MCF 10A (cell line): ENCODE measurements around the gene DIPK1A. TPM values are rescaled to one million over a fixed set of nuclear protein-coding genes. Genes with fewer than 3 reads are reported as not detected.

ENCODE experiments used
- BruUV-seq: library from RNA; stranded (reverse); fragments of 400-500 nt; replicated peaks from 2 replicates; lab custom pipeline; 2021; lab: Mats Ljungman, UMichigan
- CTCF ChIA-PET: fragments of 300-600 bp; sonication (Branson Sonifier 250); formaldehyde crosslinking; extraction: SDS; loops from one replicate; lab custom pipeline; 2021; ENCODE audit warnings: antibody characterized with exemption, inconsistent platforms; lab: Yijun Ruan, JAX
- POLR2A ChIA-PET: fragments of 300-600, 350-650 bp; sonication (Branson Sonifier 250); formaldehyde crosslinking; extraction: SDS; loops from one replicate; lab custom pipeline; 2020; ENCODE audit warnings: antibody characterized with exemption, inconsistent platforms; lab: Yijun Ruan, JAX
- DNase-seq: peaks from one replicate; pipeline ENCODE4 v3.0.0-alpha.2; 2018; ENCODE audit not compliant: unreplicated experiment
- H3K27ac Mint-ChIP-seq: one replicate; pipeline ENCODE4 v1.8.0; 2022; ENCODE audit warnings: mild to moderate bottlenecking, low read depth, mixed read lengths; ENCODE audit not compliant: unreplicated experiment
- H3K27me3 Mint-ChIP-seq: one replicate; pipeline ENCODE4 v1.8.0; 2022; ENCODE audit warnings: mixed read lengths; ENCODE audit not compliant: insufficient read depth, unreplicated experiment
- H3K36me3 Mint-ChIP-seq: one replicate; pipeline ENCODE4 v1.8.0; 2022; ENCODE audit warnings: mild to moderate bottlenecking, moderate library complexity, mixed read lengths; ENCODE audit not compliant: insufficient read depth, unreplicated experiment
- H3K4me1 Mint-ChIP-seq: one replicate; pipeline ENCODE4 v1.8.0; 2022; ENCODE audit warnings: mixed read lengths; ENCODE audit not compliant: insufficient read depth, unreplicated experiment
- H3K4me3 Mint-ChIP-seq: one replicate; pipeline ENCODE4 v1.8.0; 2022; ENCODE audit warnings: mild to moderate bottlenecking, moderate library complexity, mixed read lengths; ENCODE audit not compliant: unreplicated experiment
- H3K9me3 Mint-ChIP-seq: one replicate; pipeline ENCODE4 v1.8.0; 2022; ENCODE audit warnings: mixed read lengths; ENCODE audit not compliant: unreplicated experiment
- CTCF ChIP-seq: fragments of 200-600 bp; IDR thresholded peaks from one replicate; pipeline ENCODE4 v1.8.0; 2022; ENCODE audit warnings: antibody characterized with exemption, mild to moderate bottlenecking; ENCODE audit not compliant: unreplicated experiment
- intact Hi-C: fragments of 100-400 bp; cut with micrococcal nuclease; formaldehyde crosslinking; loops from 2 replicates; pipeline ENCODE4 v1.14.1; 2022
- total RNA-seq: library from RNA; stranded (reverse); gene quantifications from 2 replicates; pipeline ENCODE4 v1.2.3, GENCODE V29; 2022

DIPK1A gene
- total RNA-seq, 1 experiment from 2014 or later, result 3.8 TPM

GRCh38 chr1:92907949-92908684, 53.1 kb downstream of the DIPK1A start:
- H3K9me3 Mint-ChIP-seq, result no peaks in the 10 kb centered on the region
- POLR2A ChIA-PET, result interaction anchor here (0.7 to 3.5 kb wide), 9 partner anchors 8 to 444 kb away, joined by 3 to 31 read pairs (median 3); partner anchors contain the start of gene DIPK1A
- TF ChIP-seq CTCF, result no peak
- BruUV-seq, result no TSS peak
- no peaks in the 10 kb centered on the region for H3K27me3 Mint-ChIP-seq
- H3K36me3 Mint-ChIP-seq, result no peaks in the 10 kb centered on the region
- peaks cover 26% of the 10 kb centered on the region for H3K4me1 Mint-ChIP-seq
- peak; percentile 53 for DNase-seq
- intact Hi-C loops, result loop anchor here (1.0 to 10.0 kb wide), 2 partner anchors 52 to 63 kb away; no protein-coding TSS in a partner anchor
- CTCF ChIA-PET, result interaction anchor here (0.7 to 4.4 kb wide), 4 partner anchors 49 to 937 kb away, joined by 3 to 23 read pairs (median 4); no protein-coding TSS in a partner anchor
- peak overlapping the region; percentile 56 for H3K27ac Mint-ChIP-seq
- no peak overlapping the region for H3K4me3 Mint-ChIP-seq

GRCh38 chr1:92903765-92904164, 57.5 kb downstream of the DIPK1A start:
- H3K9me3 Mint-ChIP-seq, result peaks cover 11% of the 10 kb centered on the region
- peaks cover 11% of the 10 kb centered on the region for H3K4me1 Mint-ChIP-seq
- TF ChIP-seq CTCF, result no peak
- no TSS peak for BruUV-seq
- no peaks in the 10 kb centered on the region for H3K27me3 Mint-ChIP-seq
- H3K27ac Mint-ChIP-seq, result no peak overlapping the region
- intact Hi-C loops, result loop anchor here (10.0 kb wide), 1 partner anchor 59 kb away; no protein-coding TSS in a partner anchor
- ChIA-PET CTCF (interaction anchor here (0.6 to 2.2 kb wide), 5 partner anchors 13 to 334 kb away, joined by 3 to 5 read pairs (median 3); no protein-coding TSS in a partner anchor), POLR2A (no interaction called here)
- no peak overlapping the region for H3K4me3 Mint-ChIP-seq
- H3K36me3 Mint-ChIP-seq, result no peaks in the 10 kb centered on the region
- no peak for DNase-seq

- CTCF ChIA-PET, result interaction anchor here (0.6 to 2.2 kb wide), 5 partner anchors 15 to 159 kb away, joined by 3 to 5 read pairs (median 3); no protein-coding TSS in a partner anchor
- TF ChIP-seq CTCF, result no peak
- no peak overlapping the region for H3K4me3 Mint-ChIP-seq
- POLR2A ChIA-PET, result interaction anchor here (0.6 to 2.0 kb wide), 2 partner anchors 17 to 60 kb away, joined by 3 to 5 read pairs; no protein-coding TSS in a partner anchor
- DNase-seq, result no peak
- H3K4me1 Mint-ChIP-seq, result no peaks in the 10 kb centered on the region
- peaks cover 11% of the 10 kb centered on the region for H3K9me3 Mint-ChIP-seq
- BruUV-seq, result no TSS peak
- H3K27me3 Mint-ChIP-seq, result no peaks in the 10 kb centered on the region
- H3K36me3 Mint-ChIP-seq, result no peaks in the 10 kb centered on the region
- intact Hi-C loops, result loop anchor here (10.0 kb wide), 1 partner anchor 58 kb away; no protein-coding TSS in a partner anchor
- H3K27ac Mint-ChIP-seq, result no peak overlapping the region
These were observed 58.9 kb downstream of the DIPK1A start for GRCh38 chr1:92902406-92902744.
